Heart left ventricle (tissue), 13 donors: Measurements from ENCODE around the gene POU2AF1.

ENCODE experiments used
- CTCF ChIP-seq, 12 donors: fragments of 200-600 bp; sonication (generic) in 4 of 12; IDR thresholded peaks; one replicate each; pipeline versions ENCODE4 v1.5.0 to v1.8.0; 2018 to 2022; ENCODE audit warnings: antibody characterized with exemption in 12 of 12, mild to moderate bottlenecking in 5 of 12
- POLR2A ChIP-seq, 2 donors: fragments of 450-650 bp; IDR thresholded peaks; one replicate each; pipeline ENCODE4 v1.6.1; 2017; ENCODE audit warnings: antibody characterized with exemption in 2 of 2, mild to moderate bottlenecking in 2 of 2, moderate library complexity in 2 of 2
- donor health status: ischemic (EF 13 %, LVEDD 7.1; RV severe dilation, severe dysfunction).
- donor health status: DM: no; HTN: yes; CAD: no.
- donor health status: DM: no; HTN: no; CAD: no.
- donor health status: ischemic (EF 25% LVEDD 6.9; RV normal size, moderate dysfunction).
- donor health status: ischemic (EF 25% LVEDD 5.7; RV mildly dilated, moderate dysfunction).
- donor health status: ischemic (EF 35%, LVEDD 5.7; RV mildly dilated, moderate dysfunction).
- donor health status: nonischemic (EF 11% LVEDD 7.7; RV severe dilation, severe dysfunction).
- donor health status: DM: yes; HTN: yes; CAD: no.
- donor health status: PGD.
- donor health status: ischemic (EF 29% LVEDD 5.4; RV normal size, mild dysfunction).
- donor health status: nonischemic (EF 23%, LVEDD 6.1; RV moderate dilation, normal function).

- TF ChIP-seq POLR2A (IDR thresholded peaks at IDR 0.05) (no peak), CTCF (IDR thresholded peaks at IDR 0.05) (no peak)
Measured at GRCh38 chr11:111303461-111303860, 75.6 kb downstream of the POU2AF1 start.
